ENCODE data around the gene TOMM7. TPM values are rescaled to one million over a fixed set of nuclear protein-coding genes. Genes with fewer than 3 reads are reported as not detected.
"Not testable (repeated sequence)": the region's sequence is repeated elsewhere in the genome, so short reads cannot be mapped to it uniquely, and the experiment has no call there.

TOMM7 gene
- total and polyA plus RNA-seq, 4 donors: 122 to 275 (median 204) TPM

DNA sequence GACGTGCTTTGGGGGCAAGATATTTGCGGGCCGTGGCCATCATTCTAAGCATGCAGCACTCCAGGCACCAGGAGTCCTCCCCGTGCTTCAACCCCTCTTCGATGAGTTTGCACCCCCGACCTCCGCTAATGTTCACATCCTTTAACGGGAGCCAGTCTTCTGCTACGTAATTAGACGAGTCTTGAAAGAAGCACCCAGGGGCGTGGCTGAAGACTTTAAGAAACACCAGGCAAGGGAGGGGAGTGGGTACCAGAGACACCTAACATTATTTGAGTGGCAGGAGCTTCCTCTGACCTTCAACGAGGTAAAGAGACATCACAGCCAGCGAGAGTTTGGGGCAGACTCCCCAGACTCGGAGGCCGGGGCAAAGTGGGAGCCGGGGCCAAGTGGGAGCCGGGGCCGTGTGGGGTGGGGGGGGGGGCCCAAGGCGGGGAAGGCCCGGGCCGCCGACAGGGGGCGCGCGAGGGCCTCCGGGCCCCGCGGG lies 31.1 kb upstream of the TOMM7 start:
- Histone ChIP-seq H3K27ac (ENCODE audit: low read depth in 1 of 2, low read length in 1 of 2) (peak overlapping the region in 1 of 2 donors; percentile 97), H3K36me3 (ENCODE audit: control insufficient read depth in 4 of 4, insufficient read depth in 4 of 4, low read length in 4 of 4) (peaks cover 0 to 6% (median 1%) of the 10 kb centered on the region in 4 donors), H3K4me3 (no peak overlapping the region), H3K9ac (ENCODE audit: insufficient read depth in 1 of 2, low read length in 2 of 2) (no peak overlapping the region), H3K27me3 (ENCODE audit: control insufficient read depth in 3 of 3, insufficient read depth in 3 of 3, low read length in 2 of 3) (no peaks in the 10 kb centered on the region), H3K9me3 (ENCODE audit: control insufficient read depth in 4 of 4, insufficient read depth in 3 of 4, low read length in 3 of 4) (no peaks in the 10 kb centered on the region), H3K4me1 (ENCODE audit: control insufficient read depth in 5 of 5, insufficient read depth in 5 of 5, low read length in 5 of 5) (peaks cover 0 to 19% (median 2%) of the 10 kb centered on the region in 5 donors)
- 8 to 12% methylated on average over 27 to 28 of the region's 28 CpGs for WGBS, 2 donors
- ATAC-seq (ENCODE audit: insufficient read depth, low FRiP score): no peak
- DNase-seq: peak in 1 of 3 donors; percentile 29
- no peak for TF ChIP-seq CTCF (IDR thresholded peaks at IDR 0.05; ENCODE audit: control extremely low read depth, extremely low read depth)

DNA sequence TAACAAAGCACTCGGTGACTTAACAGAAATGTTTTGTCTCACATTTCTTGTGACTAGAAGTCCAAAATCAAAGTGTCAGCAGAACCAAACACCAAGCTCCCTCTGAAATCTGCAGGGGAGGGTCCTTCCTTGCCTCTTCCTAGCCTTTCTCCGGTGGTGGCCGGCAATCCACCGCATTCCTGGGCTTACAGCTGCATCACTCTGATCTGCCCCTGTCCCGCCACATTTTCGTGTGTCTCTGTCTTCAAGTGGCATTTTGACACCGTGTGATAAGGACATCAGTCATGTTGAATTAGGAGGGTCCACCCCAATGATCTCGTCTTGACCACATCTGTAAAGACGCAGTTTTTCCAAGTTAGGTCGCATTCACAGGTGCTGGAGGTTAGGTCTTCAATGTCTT lies 30.5 kb upstream of the TOMM7 start:
- no peak for TF ChIP-seq CTCF (IDR thresholded peaks at IDR 0.05; ENCODE audit: control extremely low read depth, extremely low read depth)
- no peaks in the 10 kb centered on the region for H3K9me3 ChIP-seq (ENCODE audit: control insufficient read depth in 4 of 4, insufficient read depth in 3 of 4, low read length in 3 of 4)
- peaks cover 0 to 16% (median 0%) of the 10 kb centered on the region in 5 donors for H3K4me1 ChIP-seq (ENCODE audit: control insufficient read depth in 5 of 5, insufficient read depth in 5 of 5, low read length in 5 of 5)
- H3K27ac ChIP-seq (ENCODE audit: low read depth in 1 of 2, low read length in 1 of 2): no peak overlapping the region
- 82 to 92% methylated on average over 10 of the region's 10 CpGs for WGBS, 2 donors
- H3K9ac ChIP-seq (ENCODE audit: insufficient read depth in 1 of 2, low read length in 2 of 2): no peak overlapping the region
- H3K27me3 ChIP-seq (ENCODE audit: control insufficient read depth in 3 of 3, insufficient read depth in 3 of 3, low read length in 2 of 3): no peaks in the 10 kb centered on the region
- DNase-seq (no peak), ATAC-seq (ENCODE audit: insufficient read depth, low FRiP score) (no peak)
- no peak overlapping the region for H3K4me3 ChIP-seq
- no peaks in the 10 kb centered on the region for H3K36me3 ChIP-seq (ENCODE audit: control insufficient read depth in 4 of 4, insufficient read depth in 4 of 4, low read length in 4 of 4)

GRCh38 chr7:22851145-22851544 lies 28.5 kb upstream of the TOMM7 start:
- Histone ChIP-seq H3K36me3 (ENCODE audit: control insufficient read depth in 4 of 4, insufficient read depth in 4 of 4, low read length in 4 of 4) (no peaks in the 10 kb centered on the region), H3K9me3 (ENCODE audit: control insufficient read depth in 4 of 4, insufficient read depth in 3 of 4, low read length in 3 of 4) (no peaks in the 10 kb centered on the region), H3K9ac (ENCODE audit: insufficient read depth in 1 of 2, low read length in 2 of 2) (no peak overlapping the region), H3K4me1 (ENCODE audit: control insufficient read depth in 5 of 5, insufficient read depth in 5 of 5, low read length in 5 of 5) (peaks cover 0 to 12% (median 0%) of the 10 kb centered on the region in 5 donors), H3K4me3 (no peak overlapping the region), H3K27ac (ENCODE audit: low read depth in 1 of 2, low read length in 1 of 2) (no peak overlapping the region), H3K27me3 (ENCODE audit: control insufficient read depth in 3 of 3, insufficient read depth in 3 of 3, low read length in 2 of 3) (no peaks in the 10 kb centered on the region)
- WGBS, 2 donors: 78 to 95% methylated on average over 2 of the region's 2 CpGs
- DNase-seq: no peak
- no peak for TF ChIP-seq CTCF (IDR thresholded peaks at IDR 0.05; ENCODE audit: control extremely low read depth, extremely low read depth)
- no peak for ATAC-seq (ENCODE audit: insufficient read depth, low FRiP score)

GRCh38 chr7:22850394-22850793 lies 27.7 kb upstream of the TOMM7 start:
- H3K4me3 ChIP-seq; H3K9me3 ChIP-seq (ENCODE audit: control insufficient read depth in 4 of 4, insufficient read depth in 3 of 4, low read length in 3 of 4); DNase-seq; H3K36me3 ChIP-seq (ENCODE audit: control insufficient read depth in 4 of 4, insufficient read depth in 4 of 4, low read length in 4 of 4); ATAC-seq (ENCODE audit: insufficient read depth, low FRiP score); H3K27me3 ChIP-seq (ENCODE audit: control insufficient read depth in 3 of 3, insufficient read depth in 3 of 3, low read length in 2 of 3); H3K27ac ChIP-seq (ENCODE audit: low read depth in 1 of 2, low read length in 1 of 2); H3K9ac ChIP-seq (ENCODE audit: insufficient read depth in 1 of 2, low read length in 2 of 2): not testable (repeated sequence)
- 95 to 100% methylated on average over 1 of the region's 1 CpG for WGBS, 2 donors
- peaks cover 0 to 10% (median 1%) of the 10 kb centered on the region in 5 donors for H3K4me1 ChIP-seq (ENCODE audit: control insufficient read depth in 5 of 5, insufficient read depth in 5 of 5, low read length in 5 of 5)

Data from lung (tissue), 12 donors.